Lower leg skin (tissue), 3 donors: Measurements from ENCODE around the gene NEDD4L.

Source experiments
- POLR2A ChIP-seq, 2 donors: fragments of 450-650 bp; IDR thresholded peaks; one replicate each; pipeline ENCODE4 v1.6.1; 2016 to 2017; ENCODE audit warnings: antibody characterized with exemption in 2 of 2, mild to moderate bottlenecking in 1 of 2, moderate library complexity in 1 of 2
- TF ChIP-seq, protein P1 (sequence below), 3 donors: fragments of 450-650 bp; IDR thresholded peaks; one replicate each; pipeline ENCODE4 v1.5.1; 2016; ENCODE audit warnings: antibody characterized with exemption in 3 of 3, mild to moderate bottlenecking in 3 of 3, moderate library complexity in 2 of 3

DNA sequence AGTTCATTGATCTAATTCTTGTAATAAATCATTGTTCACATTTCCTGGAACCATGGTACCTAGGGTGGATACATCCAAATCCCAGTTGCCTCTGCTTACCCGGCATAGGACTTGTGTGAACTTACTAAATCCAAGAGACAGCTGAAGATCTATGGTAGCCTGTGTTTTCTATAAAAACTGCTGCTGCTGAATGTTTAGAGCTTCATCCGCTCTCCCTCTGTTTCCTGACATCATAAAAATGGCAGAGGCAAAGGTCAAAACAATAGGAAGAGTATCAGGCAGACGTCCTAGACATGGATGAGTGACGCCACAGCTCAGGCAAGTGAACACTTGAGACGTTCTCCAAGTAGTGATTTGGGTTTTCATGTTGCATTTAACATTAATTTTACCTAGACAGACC is 326.6 kb downstream of the NEDD4L start:
- TF ChIP-seq, protein P1, sequence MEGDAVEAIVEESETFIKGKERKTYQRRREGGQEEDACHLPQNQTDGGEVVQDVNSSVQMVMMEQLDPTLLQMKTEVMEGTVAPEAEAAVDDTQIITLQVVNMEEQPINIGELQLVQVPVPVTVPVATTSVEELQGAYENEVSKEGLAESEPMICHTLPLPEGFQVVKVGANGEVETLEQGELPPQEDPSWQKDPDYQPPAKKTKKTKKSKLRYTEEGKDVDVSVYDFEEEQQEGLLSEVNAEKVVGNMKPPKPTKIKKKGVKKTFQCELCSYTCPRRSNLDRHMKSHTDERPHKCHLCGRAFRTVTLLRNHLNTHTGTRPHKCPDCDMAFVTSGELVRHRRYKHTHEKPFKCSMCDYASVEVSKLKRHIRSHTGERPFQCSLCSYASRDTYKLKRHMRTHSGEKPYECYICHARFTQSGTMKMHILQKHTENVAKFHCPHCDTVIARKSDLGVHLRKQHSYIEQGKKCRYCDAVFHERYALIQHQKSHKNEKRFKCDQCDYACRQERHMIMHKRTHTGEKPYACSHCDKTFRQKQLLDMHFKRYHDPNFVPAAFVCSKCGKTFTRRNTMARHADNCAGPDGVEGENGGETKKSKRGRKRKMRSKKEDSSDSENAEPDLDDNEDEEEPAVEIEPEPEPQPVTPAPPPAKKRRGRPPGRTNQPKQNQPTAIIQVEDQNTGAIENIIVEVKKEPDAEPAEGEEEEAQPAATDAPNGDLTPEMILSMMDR (IDR thresholded peaks at IDR 0.05) = no peak
- no peak for TF ChIP-seq POLR2A (IDR thresholded peaks at IDR 0.05)
